ENCODE data around the gene CAP1. TPM values are rescaled to one million over a fixed set of nuclear protein-coding genes. Genes with fewer than 3 reads are reported as not detected.

The CAP1 gene
- total and polyA plus RNA-seq, 9 of the 15 experiments (the other 6 are each of a cell fraction or from before 2014, with no cell fraction given) = 230 to 658 (median 281) TPM

- TF ChIP-seq YY1 (IDR thresholded peaks at IDR 0.05; ENCODE audit: borderline replicate concordance in 1 of 3, control insufficient read depth in 1 of 3, extremely low read depth in 1 of 3, insufficient read depth in 3 of 3, insufficient read length in 1 of 3, insufficient replicate concordance in 2 of 3, low read depth in 1 of 3, low read length in 2 of 3) (peak in 2 of 3 experiments; percentile 70 to 86), BCOR (IDR thresholded peaks at IDR 0.05) (peak; percentile 97), FOXO4 (CRISPR knock-in tag; IDR thresholded peaks at IDR 0.05) (0 out of 2 replicates have a peak, but pooled peaks have one; percentile 30), TAF7 (tag; IDR thresholded peaks at IDR 0.05) (peak; percentile 67), SMARCA4 (IDR thresholded peaks at IDR 0.05) (0 out of 2 replicates have a peak, but pooled peaks have one; percentile 39), FOXM1 (IDR thresholded peaks at IDR 0.05; ENCODE audit: low read depth) (0 out of 2 replicates have a peak, but pooled peaks have one; percentile 11), FOXM1 (CRISPR knock-in tag; IDR thresholded peaks at IDR 0.05; ENCODE audit: low read depth) (0 out of 2 replicates have a peak, but pooled peaks have one; percentile 35), ZNF384 (IDR thresholded peaks at IDR 0.05; ENCODE audit: low read depth, low read length) (peak; percentile 75), RBBP5 (IDR thresholded peaks at IDR 0.05; ENCODE audit: borderline replicate concordance, insufficient read depth, low read length, poor library complexity, severe bottlenecking) (peak; percentile 91), SP1 (CRISPR knock-in tag; IDR thresholded peaks at IDR 0.05) (peak; percentile 97), FOXA3 (CRISPR knock-in tag; conservative IDR thresholded peaks at IDR 0.05 in 1 of 2, IDR thresholded peaks at IDR 0.05 in 1 of 2) (peak in 1 of 2 experiments; percentile 62; a peak in 2 of 4 replicates), POLR2H (tag; IDR thresholded peaks at IDR 0.05; ENCODE audit: low read depth) (0 out of 2 replicates have a peak, but pooled peaks have one; percentile 9), MAZ (CRISPR knock-in tag; conservative IDR thresholded peaks at IDR 0.05 in 1 of 2, IDR thresholded peaks at IDR 0.05 in 1 of 2) (peak in 1 of 2 experiments; percentile 86; a peak in 3 of 4 replicates), DPF2 (IDR thresholded peaks at IDR 0.05) (peak; percentile 48; the same call in 1 of the 2 replicates), ETV1 (tag; conservative IDR thresholded peaks at IDR 0.05; ENCODE audit: low read depth) (peak; percentile 99), NCOA1 (IDR thresholded peaks at IDR 0.05; ENCODE audit: low read depth) (peak; percentile 91), TRIM24 (IDR thresholded peaks at IDR 0.05) (peak in 1 of 2 experiments; percentile 81; a peak in 2 of 4 replicates), PHF20 (IDR thresholded peaks at IDR 0.05; ENCODE audit: partially characterized antibody) (peak; percentile 79), CREM (IDR thresholded peaks at IDR 0.05; ENCODE audit: low read depth) (peak; percentile 80), ZNF583 (CRISPR knock-in tag; IDR thresholded peaks at IDR 0.05) (no peak), SMARCA5 (IDR thresholded peaks at IDR 0.05) (peak; percentile 90; the same call in 1 of the 2 replicates), PCBP1 (IDR thresholded peaks at IDR 0.05; ENCODE audit: low read depth, low read length, poor library complexity, severe bottlenecking) (peak; percentile 79)
- TF ChIP-seq, protein P1, sequence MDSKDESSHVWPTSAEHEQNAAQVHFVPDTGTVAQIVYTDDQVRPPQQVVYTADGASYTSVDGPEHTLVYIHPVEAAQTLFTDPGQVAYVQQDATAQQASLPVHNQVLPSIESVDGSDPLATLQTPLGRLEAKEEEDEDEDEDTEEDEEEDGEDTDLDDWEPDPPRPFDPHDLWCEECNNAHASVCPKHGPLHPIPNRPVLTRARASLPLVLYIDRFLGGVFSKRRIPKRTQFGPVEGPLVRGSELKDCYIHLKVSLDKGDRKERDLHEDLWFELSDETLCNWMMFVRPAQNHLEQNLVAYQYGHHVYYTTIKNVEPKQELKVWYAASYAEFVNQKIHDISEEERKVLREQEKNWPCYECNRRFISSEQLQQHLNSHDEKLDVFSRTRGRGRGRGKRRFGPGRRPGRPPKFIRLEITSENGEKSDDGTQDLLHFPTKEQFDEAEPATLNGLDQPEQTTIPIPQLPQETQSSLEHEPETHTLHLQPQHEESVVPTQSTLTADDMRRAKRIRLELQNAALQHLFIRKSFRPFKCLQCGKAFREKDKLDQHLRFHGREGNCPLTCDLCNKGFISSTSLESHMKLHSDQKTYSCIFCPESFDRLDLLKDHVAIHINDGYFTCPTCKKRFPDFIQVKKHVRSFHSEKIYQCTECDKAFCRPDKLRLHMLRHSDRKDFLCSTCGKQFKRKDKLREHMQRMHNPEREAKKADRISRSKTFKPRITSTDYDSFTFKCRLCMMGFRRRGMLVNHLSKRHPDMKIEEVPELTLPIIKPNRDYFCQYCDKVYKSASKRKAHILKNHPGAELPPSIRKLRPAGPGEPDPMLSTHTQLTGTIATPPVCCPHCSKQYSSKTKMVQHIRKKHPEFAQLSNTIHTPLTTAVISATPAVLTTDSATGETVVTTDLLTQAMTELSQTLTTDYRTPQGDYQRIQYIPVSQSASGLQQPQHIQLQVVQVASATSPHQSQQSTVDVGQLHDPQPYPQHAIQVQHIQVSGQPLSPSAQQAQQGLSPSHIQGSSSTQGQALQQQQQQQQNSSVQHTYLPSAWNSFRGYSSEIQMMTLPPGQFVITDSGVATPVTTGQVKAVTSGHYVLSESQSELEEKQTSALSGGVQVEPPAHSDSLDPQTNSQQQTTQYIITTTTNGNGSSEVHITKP (IDR thresholded peaks at IDR 0.05; ENCODE audit: partially characterized antibody) = peak; percentile 43
Observed at GRCh38 chr1:40040511-40041465, at the start of gene CAP1 (continued).
